ENCODE data around the gene COL7A1.
"Not testable (repeated sequence)": the region's sequence is repeated elsewhere in the genome, so short reads cannot be mapped to it uniquely, and the experiment has no call there.

Gene COL7A1

DNA sequence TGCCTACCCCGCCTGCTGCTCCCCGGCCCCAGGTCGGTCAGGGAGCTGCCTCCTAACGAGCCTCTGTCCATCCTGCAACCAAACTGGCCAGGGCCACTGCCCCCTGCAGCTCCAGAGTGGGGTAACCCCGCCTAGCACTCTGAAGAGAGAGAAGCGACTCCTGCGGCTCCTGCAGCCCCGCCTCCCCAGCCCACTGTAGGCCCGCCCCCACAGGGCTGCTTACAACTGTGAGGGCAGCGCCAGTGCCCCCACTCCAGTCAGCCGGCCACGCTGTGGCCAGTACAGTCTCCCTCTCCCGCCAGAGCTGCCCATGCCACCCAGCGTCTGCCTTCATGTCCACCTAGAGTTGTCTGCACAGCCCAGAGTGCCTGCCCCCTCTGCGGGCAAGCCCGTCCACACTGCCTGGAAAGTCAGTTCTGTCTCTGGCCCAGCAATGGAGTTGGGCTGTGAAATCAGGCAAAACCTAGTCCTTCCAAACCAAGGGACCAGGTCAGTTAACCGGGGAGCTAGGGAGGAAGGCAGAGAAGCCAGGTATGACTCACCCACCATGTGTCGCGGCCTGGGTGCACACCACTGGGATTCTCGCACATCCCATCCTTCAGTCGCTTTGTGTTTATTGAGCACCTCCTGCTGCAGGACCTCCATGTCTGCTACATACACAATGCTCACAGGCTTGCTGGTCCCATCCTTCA lies 33.9 kb downstream of the COL7A1 start:
- no peak for DNase-seq

DNA sequence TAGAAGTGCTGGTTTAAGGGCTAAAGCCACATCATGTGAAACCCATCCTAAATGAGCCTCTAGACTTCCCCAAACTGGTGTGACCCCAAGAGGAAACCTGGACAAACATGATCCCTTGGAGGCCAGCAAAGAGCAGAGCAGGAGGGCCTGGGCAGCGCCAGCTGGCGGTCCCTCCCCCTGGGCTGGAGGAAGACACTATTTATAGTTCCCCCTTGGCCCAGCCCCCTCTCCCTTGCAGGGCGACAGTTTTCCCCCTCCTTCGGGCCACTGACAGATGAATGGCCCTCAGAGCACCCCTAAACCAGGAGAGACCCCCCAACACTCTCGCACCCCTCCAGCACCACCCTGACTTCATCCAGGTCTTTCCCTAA lies 34.5 kb downstream of the COL7A1 start:
- DNase-seq = no peak

DNA sequence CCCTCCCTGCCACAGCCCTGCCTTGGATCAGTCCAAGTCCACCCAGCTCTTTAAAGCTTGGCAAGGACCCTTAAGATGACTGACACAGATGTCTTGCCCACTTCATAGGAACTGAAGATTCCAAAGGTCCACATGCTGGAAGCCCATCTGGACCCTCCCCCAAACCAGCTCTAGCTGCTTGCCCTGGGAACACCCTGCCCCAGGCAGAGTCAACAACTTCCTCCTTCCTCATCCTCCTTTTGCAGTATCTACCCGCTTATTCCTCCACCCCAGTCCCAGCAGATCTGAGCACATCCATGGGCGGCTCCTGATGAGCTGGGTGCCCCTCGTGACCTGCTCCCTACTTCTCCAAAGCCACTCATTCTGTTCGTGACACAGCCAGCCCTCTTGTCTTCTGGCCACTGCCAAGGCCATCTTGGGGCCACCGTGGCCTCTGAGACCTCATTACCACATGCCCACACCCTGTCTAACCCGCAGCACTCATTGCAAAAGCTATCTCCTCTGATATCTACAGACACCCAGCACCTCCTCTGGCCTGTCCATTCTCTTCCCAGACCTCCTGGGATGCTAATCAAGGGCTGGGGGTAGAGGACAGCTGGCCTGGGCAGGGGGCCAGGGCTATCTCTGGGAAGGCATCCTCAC lies 36.5 kb downstream of the COL7A1 start:
- no peak for DNase-seq

DNA sequence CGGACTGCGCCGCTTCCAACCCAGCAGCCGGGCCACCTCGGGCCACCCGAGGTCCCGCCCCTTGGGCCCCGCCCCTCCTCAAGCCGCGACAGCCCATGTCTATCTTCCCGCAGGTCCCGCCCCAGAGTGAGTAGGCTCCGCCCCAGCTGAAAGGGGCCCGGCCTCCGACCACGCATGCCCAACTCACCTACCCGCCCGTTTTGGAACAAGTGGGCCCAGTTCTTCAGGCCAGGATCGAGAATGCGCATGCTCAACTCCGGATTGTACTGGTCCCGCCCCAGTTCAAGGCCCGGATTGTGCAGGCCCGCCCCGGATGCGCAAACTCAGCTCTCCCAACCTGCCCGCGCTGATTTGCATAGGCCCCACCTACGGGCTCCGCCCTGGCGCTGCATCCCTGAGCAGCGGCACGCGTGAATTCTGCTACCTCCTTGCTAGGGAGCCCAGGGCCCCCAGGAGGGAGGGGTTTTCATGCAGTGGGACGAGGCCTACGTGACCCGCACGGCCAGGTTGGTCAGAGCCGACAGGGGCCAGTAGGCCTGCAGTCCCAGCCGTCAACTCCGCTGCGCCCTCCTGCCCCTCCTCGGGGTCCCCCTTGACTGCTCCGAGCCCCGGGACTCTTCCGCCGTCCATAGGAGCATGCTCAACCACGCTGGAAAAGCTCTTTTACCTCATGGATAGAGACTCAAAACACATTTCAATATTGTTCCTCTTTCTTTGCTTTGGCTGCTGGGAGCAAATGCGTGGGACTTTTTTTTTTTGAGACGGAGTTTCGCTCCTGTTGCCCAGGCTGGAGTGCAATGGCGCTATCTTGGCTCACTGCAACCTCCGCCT lies 38.1 kb downstream of the COL7A1 start, which contains the start of gene PFKFB4:
Gene PFKFB4, minus strand, starts transcription at position 8 of the 831 bp plus-strand sequence. CDS start 26 bp downstream, outside the sequence.
- peak; percentile 100 for DNase-seq

DNA sequence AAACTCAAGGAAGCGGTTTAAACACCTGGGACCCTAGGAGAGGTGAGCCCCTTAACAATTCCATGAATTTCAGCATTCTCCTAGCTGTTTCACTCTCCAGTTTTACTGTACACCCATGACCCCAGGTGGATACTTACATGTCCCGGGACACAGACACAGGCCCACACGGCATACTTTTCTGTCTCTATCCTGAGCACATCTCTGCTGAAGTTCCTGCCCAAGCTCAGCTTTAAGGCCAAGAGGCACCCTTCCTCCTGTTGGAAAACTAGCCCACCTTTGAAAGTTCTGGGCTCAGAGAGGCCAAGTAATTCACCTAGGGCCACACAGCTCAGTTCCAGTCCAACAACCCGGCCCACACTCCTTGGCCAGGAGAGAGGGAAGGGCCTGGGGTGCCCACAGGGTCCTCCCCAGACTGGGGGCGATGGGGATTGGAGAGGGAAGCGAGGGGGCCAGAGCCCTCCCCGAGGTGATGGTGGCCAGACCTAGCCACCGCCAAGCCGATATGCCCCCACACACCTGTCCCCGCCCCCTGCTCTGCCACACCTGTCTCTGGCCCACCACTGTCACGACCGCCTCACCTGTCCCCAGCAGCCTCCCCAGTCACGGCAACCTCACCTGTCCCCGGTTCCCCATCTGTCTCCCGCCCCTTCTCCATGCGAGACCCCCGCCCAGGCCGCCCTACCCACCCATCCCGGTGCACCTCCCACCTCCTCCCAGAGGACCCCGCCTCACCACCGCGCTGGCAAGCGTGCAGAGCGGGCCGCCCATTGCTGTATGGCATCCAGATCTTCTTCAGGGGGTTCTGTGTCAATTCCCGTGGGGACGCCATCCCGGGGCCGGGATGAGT lies 39.0 kb downstream of the COL7A1 start:
- DNase-seq = no peak

DNA sequence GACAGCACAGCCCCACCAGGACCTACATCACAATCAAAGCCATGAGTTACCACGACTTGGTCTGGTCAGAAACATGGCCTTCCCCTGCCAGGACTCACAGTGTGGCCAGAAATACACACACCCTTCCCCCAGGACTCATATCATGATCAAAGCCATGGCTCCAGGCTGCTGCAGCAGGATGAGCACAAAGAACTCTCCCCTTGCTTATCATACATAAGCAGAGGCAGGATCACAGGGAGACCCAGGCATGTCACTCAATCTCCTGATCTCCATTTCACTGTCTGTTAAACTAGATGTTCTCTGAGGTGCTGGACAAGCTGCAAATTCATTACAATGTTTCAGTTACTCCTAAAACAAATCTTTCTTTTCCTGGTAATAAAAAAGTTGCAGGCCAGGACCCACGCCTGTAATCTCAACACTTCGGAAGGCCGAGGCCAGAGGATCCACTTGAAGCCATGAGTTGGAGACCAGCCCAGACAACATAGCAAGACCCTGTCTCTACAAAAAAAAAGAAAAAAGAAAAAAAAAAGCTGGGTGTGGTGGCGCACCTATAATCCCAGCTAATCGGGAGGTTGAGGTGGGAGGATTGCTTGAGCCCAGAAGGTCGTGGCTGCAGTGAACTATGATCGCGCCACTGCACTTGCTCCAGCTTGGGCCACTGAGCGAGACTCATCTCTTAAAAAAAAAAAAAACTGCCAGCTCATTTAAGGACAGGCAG lies 39.7 kb downstream of the COL7A1 start:
- DNase-seq = no peak

DNA sequence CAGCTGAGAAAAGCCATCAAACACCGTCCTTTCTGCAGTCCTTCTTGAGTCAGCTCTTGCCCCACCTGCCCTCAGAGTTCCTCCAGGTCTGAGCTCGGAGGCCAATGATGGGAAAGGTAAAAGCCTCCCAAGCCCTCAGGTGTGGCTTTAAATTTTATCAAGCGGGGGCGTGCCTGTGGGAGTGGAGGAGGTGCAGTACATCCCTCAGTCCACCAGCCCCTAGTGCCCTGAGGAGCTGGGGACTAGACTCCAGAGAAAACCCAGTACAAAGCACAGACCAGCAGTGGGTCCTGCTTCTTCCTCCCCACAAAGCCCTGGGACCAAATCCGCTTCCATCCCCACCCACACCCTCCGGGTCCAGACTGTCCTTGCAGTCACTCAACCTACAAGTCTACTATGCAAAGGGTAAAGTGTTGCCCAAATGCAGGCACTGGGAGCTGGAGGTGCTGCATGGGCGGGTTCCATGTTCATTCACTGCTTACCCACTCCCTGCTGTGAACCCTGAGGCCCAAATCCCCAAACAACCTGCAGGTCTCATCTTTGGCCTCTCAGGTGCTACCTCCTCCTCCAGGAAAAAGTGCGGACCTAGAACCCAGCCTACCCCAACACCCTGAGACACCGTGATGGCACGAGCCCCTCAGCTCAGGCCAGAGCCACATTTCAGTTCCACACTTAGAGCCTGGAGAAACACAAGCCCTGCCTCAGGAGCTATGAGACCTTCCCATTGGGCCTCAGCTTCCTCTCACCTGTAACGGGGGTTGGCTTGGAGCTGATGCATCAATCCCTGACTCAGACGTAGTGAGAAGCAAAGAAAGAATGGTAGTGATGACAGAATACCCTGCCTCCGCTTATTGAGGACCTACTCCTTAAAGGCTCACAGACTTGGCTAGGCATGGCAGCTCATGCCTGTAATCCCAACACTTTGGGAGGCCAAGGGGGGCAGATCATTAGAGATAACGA lies 41.0 kb downstream of the COL7A1 start:
- DNase-seq = no peak

DNA sequence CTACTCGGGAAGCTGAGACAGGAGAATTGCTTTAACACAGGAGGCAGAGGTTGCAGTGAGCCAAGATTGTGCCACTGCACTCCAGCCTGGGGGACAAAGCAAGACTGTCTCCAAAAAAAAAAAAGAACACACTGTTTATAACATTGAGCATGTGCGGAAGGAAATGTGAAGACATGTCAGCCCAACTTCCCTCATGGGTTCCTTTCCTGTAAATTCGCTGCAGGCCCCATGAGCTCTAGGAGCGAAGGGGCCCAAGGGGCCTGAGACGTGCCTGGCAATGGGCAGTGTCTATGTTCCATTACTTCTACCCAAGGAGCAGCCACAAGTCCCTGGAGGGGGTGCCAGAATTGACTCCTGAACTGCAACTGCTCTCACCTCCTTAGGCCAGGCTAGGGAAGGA lies 41.8 kb downstream of the COL7A1 start:
- DNase-seq = no peak

DNA sequence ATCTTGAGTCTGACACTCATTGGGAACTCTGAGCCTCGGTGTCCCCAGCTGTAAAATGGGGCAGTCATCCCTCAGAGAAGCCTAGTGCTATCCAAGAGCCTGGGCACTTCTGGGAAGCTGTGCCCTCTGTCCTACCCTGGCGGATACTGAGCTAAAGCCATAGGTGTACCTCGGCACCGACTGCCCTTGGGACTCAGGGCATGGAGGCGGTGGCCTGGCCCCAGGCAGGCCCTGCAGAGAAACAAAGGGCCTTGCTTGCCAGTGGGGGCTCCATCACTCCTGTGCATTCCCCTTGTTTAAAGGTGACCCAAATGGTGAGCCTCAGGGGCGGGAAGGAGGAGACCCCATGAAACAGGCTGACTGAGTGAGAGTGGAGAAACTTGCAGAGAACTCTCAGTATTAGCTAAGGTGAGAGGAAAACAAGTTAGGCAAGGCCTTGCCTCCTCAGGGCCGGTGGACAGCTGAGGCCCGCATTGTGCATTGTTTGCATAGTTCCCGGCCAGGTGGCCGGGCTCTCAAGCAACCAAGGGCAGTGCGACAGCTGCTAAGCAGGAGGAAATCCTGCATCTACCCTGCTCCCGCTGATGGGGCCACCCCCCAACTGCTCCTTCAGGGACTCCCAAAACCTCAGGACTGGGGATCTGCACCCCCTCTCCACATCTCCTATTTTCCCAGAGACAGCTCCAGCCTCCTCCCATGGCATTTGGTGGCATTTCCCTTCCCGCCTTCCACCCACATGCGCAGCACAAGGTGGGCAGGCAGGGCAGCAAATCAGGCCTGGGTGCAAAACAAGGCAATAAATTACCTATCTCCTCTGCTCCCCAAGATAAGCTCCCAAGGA lies 42.8 kb downstream of the COL7A1 start:
- DNase-seq = no peak

DNA sequence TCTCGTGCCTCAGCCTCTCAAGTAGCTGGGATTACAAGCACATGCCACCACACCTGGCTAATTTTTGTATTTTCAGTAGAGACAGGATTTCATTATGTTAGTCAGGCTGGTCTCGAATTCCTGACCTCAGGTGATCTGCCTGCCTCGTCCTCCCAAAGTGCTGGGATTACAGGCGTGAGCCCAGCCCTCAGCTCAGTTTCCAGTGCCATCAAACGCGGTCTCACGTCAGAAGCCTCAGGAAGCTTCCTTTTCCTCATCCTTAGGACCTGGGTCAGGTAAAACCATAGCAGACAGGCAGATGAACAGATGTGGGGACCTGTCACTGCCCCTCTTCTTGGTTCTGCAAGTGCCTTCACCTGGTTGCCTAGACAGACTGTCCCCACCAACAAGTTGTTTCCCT lies 43.5 kb downstream of the COL7A1 start:
- DNase-seq = not testable (repeated sequence)

DNA sequence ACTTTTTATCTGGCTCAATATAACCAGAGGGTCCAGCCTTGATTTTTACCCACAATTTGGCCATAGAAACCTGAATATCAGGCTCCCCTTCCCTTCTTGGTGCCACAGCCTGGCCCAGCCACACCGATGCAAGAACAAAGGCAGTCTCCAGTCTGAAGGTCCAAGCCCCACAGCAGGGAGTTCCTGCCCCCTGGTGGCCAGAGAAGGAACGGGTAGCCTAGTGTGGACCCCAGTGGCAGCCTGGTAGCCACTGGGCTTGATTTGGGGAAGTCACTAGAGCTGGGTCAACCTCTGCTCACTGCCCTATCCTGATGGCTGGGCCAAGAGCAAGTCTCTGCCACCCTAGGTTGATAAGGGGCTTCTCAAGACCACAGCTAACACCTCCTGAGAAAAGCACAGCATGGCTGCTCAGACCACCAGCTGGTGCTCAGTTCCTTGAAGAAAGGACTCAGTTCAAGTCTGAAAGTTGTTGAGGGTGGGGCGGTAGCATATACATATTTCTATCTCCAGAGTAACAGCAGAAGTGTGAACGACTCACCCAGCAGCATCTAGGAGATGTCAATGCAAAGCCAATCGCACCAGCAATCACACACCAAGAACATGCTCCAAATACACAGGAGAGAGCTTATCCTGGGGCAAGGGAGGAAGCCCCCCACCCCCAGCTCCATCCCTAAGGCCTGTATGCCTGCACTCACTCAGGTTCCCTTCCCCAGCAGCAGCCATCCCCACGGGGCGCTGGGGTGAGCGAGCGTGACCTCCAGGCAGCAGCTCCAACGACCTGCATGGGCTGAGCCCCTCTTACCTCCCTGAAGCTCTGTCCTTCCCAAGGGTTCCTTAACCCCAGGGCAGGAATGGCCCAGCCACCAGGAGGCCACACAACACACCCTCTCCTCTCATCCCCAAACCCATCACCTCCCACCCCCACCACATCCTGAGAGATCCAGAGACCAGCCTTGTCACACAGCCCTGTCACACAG lies 46.1 kb downstream of the COL7A1 start:
- DNase-seq = peak; percentile 90

DNA sequence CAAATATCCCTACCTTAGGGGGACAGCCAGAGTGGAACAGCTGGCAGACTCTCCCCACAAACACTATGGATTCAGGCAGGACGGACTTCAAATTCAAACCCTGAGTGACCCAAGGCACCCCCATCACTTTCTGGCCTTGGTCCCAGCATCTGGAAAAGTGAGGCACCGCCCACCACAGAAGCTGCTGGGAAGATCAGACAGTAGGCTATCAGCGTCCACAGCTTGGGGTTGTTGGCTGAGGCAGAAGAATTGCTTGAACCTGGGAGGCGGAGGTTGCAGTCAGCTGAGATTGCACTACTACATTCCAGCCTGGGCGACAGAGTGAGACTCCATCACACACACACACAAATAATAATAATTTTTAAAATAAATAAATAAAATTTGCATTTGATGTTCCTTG lies 47.0 kb downstream of the COL7A1 start:
- no peak for DNase-seq

DNA sequence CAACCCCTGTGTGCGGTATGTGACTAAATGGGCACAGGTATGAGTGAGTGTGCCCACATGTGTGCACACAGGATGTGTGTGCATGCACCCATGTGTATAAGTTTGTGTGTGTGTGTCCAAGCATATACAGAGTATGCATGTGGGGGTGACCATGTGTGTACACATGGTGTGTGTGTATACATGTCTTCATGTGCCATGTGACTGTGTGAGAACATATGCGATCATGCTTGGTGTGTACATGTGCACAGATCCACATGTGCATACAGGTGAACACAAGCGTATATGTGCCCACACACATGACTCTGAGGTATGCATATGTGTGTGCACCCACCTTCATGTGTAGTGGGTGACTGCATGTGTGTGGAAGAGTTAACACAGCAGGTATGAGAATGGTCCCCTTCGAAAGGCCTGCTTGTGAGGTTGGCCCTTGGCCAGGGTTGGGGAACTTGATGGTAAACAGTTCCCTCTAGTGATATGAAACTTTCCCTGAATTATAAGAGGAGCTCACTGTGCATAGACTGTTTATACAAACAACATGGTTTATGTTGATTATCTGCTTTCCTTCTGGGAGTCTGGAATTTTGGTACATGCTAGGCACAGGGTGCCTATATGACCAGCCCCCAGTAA lies 48.8 kb downstream of the COL7A1 start:
- DNase-seq = peak; percentile 54

DNA sequence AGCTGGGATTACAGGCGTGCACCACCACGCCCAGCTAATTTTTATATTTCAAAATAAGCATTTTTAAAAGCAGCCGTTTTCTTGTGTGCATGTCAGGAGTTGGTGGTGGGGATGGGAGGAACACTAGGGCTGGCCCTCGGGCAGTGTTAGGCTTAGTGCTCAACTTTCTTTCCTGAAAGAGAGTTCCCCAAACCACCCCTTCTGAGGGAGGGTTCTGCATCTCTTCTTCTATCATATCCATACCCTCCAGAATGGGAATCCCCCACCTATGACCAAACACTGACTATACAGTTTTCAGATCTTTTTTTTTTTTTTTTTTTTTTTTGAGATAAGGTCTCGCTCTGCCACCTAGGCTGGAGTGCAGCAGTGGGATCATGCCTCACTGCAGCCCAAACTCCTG lies 51.0 kb downstream of the COL7A1 start:
- no peak for DNase-seq

DNA sequence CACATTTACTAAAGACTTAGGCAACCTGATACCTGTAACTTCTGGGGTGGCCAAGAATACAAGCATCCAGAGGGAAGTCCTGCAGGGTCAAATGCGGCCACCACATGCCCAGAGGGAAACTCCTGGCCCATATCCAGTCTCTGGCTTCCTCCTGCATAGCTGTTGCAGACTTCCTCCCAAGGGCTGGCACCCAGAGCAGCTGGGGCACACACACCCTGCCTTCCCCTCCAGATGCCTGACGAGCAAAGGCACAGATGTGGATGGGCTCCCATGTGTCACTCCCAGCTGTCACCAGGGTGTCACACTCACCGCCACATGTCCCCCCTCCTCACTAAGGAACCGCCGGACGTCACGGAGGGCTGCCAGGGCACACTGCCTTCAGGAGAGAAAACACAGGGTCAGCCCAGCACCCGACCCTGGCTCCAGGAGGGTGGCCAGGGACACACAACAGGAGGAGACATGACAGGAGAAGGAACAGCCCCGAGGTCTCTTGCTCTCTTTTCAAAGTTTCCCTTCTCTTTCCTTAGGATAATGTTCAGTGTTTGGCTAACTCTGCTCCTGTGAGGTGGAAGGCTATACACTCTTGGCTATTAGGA lies 51.8 kb downstream of the COL7A1 start:
- no peak for DNase-seq

DNA sequence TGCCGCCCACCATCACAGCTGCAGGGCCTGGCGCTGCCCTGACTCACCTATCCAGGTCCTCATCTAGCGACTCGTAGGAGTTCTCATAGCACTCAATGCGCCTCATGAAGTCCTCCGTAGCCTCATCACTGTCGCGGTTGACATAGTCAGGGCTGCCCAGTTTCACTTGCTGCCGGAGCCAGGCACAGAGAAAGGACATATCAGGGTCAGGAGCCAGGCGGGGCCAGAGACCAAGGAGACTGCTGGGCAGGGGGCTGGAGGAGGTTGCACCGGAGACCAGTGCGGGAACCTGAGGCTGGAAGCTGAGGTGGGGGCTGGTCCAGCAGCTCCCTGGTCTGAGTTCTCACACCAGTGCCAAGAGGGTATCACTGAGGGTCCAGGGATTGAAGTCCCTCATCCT lies 56.7 kb downstream of the COL7A1 start:
- no peak for DNase-seq

DNA sequence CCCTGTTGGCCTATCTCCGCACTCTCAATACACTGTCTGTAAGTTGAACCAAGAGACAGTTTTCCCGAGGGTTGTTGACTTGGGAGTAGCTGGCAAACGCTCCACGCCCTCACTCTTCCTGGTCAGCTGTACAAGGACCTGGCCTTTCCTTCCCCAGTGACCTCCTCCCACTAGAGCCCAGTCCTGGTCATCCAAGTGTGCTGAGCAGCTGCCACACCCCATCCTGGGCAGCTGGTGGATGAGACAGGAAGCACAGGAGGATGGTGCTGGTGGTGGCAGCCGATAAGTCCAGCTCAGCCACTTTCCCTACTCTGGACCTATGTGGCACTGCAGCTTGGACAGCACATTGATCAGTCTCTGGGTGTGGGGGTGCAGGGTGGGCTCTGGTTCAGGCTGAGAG lies 58.3 kb downstream of the COL7A1 start:
- no peak for DNase-seq

DNA sequence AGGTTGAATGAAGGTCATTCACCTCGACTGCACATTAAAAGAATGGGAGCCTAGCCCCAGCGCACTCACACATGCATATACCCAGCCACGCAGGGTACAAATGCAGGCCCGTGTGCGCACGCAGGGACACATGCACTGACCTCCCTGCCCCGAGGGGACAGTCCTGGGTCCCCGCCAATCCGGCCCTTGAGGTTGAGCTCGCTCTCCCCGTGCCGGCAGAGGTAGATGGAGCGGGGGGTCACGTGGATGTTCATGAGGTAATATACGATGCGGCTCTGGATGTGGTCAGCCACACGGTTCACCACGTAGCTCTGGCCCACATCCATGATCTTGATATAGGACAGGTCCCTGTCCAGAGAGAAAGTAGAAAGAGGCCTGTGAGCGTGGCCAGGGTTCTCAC lies 59.0 kb downstream of the COL7A1 start:
- no peak for DNase-seq

Measured in CD4-positive, alpha-beta T cell treated with Interleukin-17A for 4 hours (primary cell).